Body of pancreas (tissue), 4 donors: Measurements from ENCODE around the gene ITPR2. TPM values are rescaled to one million over a fixed set of nuclear protein-coding genes. Genes with fewer than 3 reads are reported as not detected.

Experiments used
- ATAC-seq: fragments of 150-250 bp; one replicate; pipeline ENCODE4 v1.9.1; 2016
- DNase-seq, 4 donors: peaks; one replicate each; pipeline ENCODE4 v3.0.0-alpha.2; 2019
- H3K27ac ChIP-seq, 4 donors: fragments of 200-600 bp; sonication (generic); 1 replicate in 3 of 4; 2 replicates in 1 of 4; pipeline versions ENCODE4 v1.5.1 to v1.6.1; 2016 to 2019; ENCODE audit warnings: mild to moderate bottlenecking in 1 of 4, mixed read lengths in 1 of 4, moderate library complexity in 1 of 4
- H3K27me3 ChIP-seq, 2 donors: fragments of 200-600 bp; sonication (generic); one replicate each; pipeline ENCODE4 v1.6.0; 2016; ENCODE audit warnings: mild to moderate bottlenecking in 1 of 2
- H3K36me3 ChIP-seq, 2 donors: fragments of 200-600 bp; sonication (generic); replicated peaks in 1 of 2; 2 replicates each; pipeline ENCODE4 v1.5.1; 2016; ENCODE audit warnings: low read depth in 2 of 2; ENCODE audit not compliant: insufficient read depth in 1 of 2
- H3K4me1 ChIP-seq: fragments of 200-600 bp; sonication (generic); one replicate; pipeline ENCODE4 v1.6.0; 2016
- H3K4me3 ChIP-seq, 2 donors: fragments of 200-600 bp; sonication (generic); 1 replicate in 1 of 2; 2 replicates in 1 of 2; pipeline ENCODE4 v1.5.1; 2016 to 2019
- H3K9me3 ChIP-seq, 3 donors: fragments of 200-600 bp; sonication (generic); 1 replicate in 2 of 3; 2 replicates in 1 of 3; pipeline ENCODE4 v1.5.1; 2016
- CTCF ChIP-seq, 7 experiments: fragments of 450-650 bp in 4 of 7; fragments of 200-600 bp in 3 of 7; sonication (generic) in 3 of 7; IDR thresholded peaks; one replicate each; pipeline ENCODE4 v1.5.1; 2016 to 2019; ENCODE audit warnings: antibody characterized with exemption in 7 of 7
- POLR2A ChIP-seq, 3 donors: fragments of 450-650 bp; IDR thresholded peaks; one replicate each; pipeline ENCODE4 v1.6.1; 2016; ENCODE audit warnings: antibody characterized with exemption in 3 of 3, mild to moderate bottlenecking in 2 of 3
- WGBS, 2 donors: methylation state at CpG; one replicate each; pipeline ENCODE4 v1.1.5; 2017; 5-methylcytosine and 5-hydroxymethylcytosine counted together
- intact Hi-C: fragments of 100-400 bp; cut with DNase I; formaldehyde crosslinking; loops from one replicate; pipeline ENCODE4 v1.15.1; 2023
- total RNA-seq, 2 donors: library from RNA; depleted of rRNA; stranded (reverse); fragments of >200 nt; gene quantifications; one replicate each; pipeline ENCODE4 v1.1.0, GENCODE V29; 2016

Gene ITPR2
- 10 to 100 TPM; 37.4 to 92.9 TPM for total RNA-seq

GRCh38 chr12:26832822-26833742 lies at the start of gene ITPR2:
Gene ITPR2 (minus strand): TSS chr12:26833194. CDS start chr12:26832781, 413 bp downstream.
- intact Hi-C loops: loop anchor here (10.0 kb wide), 1 partner anchor 62 kb away; no protein-coding TSS in a partner anchor

DNA sequence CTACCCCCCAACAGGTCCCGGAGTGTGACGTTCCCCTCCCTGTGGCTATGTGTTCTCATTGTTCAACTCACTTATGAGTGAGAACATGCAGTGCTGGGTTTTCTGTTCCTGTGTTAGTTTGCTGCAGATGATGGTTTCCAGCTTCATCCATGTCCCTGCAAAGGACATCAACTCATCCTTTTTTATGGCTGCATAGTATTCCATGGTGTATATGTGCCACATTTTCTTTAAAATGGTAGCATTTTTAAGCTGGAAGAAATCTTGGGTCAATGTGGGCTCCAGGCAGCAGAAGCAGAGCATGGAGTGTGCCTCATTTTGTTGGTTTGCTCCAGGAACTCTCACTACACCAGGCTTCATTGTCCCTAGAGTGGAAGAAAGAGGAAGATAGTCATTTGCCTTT lies 47.6 kb upstream of the ITPR2 start:
- no peak for ATAC-seq
- intact Hi-C loops: no loop called here

More at GRCh38 chr12:26832822-26833742, at the start of gene ITPR2:
- Histone ChIP-seq H3K4me3 (peak within 1 kb of the TSS; percentile 50 to 91), H3K36me3 (no peaks in the 10 kb centered on the region), H3K9me3 (no peaks in the 10 kb centered on the region), H3K27ac (peak within 1 kb of the TSS; percentile 90 to 98 (median 95)), H3K27me3 (no peaks in the 10 kb centered on the region), H3K4me1 (peaks cover 26% of the 10 kb centered on the region)
- DNase-seq: peak; percentile 95 to 98 (median 96)
- TF ChIP-seq CTCF (IDR thresholded peaks at IDR 0.05) (peak in 5 of 7 experiments; percentile 21 to 56 (median 54)), POLR2A (IDR thresholded peaks at IDR 0.05) (peak; percentile 88 to 97 (median 96))
- 1 to 2% methylated on average over 61 to 91 of the region's 92 CpGs for WGBS, 2 donors
- peak; percentile 95 for ATAC-seq

DNA sequence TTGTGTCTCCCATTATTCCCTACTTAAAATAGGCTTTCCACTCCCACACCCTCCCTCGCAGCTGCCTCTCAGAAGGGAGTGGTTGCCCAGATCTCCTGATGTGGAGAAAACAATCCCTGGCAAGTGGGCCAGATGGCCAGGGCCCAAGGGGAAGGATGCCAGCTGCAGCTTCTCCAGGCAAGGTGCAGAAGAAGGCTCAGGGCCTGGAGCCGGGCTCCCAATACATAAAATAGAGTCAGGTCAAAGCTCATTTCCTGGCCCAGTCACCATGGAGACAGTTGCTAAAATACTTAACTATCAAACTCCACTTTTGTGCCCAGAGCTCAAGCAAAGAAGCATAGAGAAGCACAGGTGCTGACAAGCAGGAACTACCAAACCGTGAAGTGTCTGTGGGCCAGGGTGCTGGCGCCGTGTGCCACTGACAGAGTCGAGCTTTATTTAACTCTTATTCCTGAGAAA lies 45.7 kb upstream of the ITPR2 start:
- DNase-seq (peak; percentile 94 to 98 (median 96)), ATAC-seq (peak; percentile 98)
- Histone ChIP-seq H3K9me3 (no peaks in the 10 kb centered on the region), H3K36me3 (no peaks in the 10 kb centered on the region), H3K27me3 (no peaks in the 10 kb centered on the region), H3K4me1 (peaks cover 22% of the 10 kb centered on the region), H3K4me3 (no peak overlapping the region), H3K27ac (peak overlapping the region; percentile 52 to 81 (median 68))
- peak in 2 of 3 donors; percentile 28 for TF ChIP-seq POLR2A (IDR thresholded peaks at IDR 0.05)
- TF ChIP-seq CTCF (IDR thresholded peaks at IDR 0.05): no peak
- 2 to 9% methylated on average over 6 of the region's 6 CpGs for WGBS, 2 donors
- intact Hi-C loops: no loop called here

More for the DNA sequence above, 47.6 kb upstream of the ITPR2 start:
- TF ChIP-seq POLR2A (IDR thresholded peaks at IDR 0.05) (no peak), CTCF (IDR thresholded peaks at IDR 0.05) (no peak)
- no peak for DNase-seq
- H3K4me1 ChIP-seq: peaks cover 29% of the 10 kb centered on the region
- no peak overlapping the region for H3K27ac ChIP-seq
- H3K27me3 ChIP-seq: no peaks in the 10 kb centered on the region
- WGBS, 2 donors: 92 to 96% methylated on average over 2 of the region's 2 CpGs
- no peak overlapping the region for H3K4me3 ChIP-seq
- no peaks in the 10 kb centered on the region for H3K9me3 ChIP-seq
- no peaks in the 10 kb centered on the region for H3K36me3 ChIP-seq

- intact Hi-C loops: no loop called here
- peaks cover 44% of the 10 kb centered on the region for H3K4me1 ChIP-seq
- no peaks in the 10 kb centered on the region for H3K27me3 ChIP-seq
- no peak for ATAC-seq
- H3K9me3 ChIP-seq: no peaks in the 10 kb centered on the region
- H3K27ac ChIP-seq: no peak overlapping the region
- no peaks in the 10 kb centered on the region for H3K36me3 ChIP-seq
- DNase-seq: peak in 1 of 4 donors; percentile 18
- WGBS, 2 donors: 81 to 85% methylated on average over 7 of the region's 7 CpGs
- no peak overlapping the region for H3K4me3 ChIP-seq
- no peak for TF ChIP-seq POLR2A (IDR thresholded peaks at IDR 0.05)
- no peak for TF ChIP-seq CTCF (IDR thresholded peaks at IDR 0.05)
Measured at GRCh38 chr12:26874501-26875296, 41.7 kb upstream of the ITPR2 start.
